ENCODE measurements around the gene PDE4D.

Gene PDE4D

GRCh38 chr5:59287884-59288283 lies 605.6 kb downstream of the PDE4D start:
- Histone ChIP-seq H3K9me3 (no peaks in the 10 kb centered on the region), H3K27ac (no peak overlapping the region), H3K4me3 (no peak overlapping the region), H3K27me3 (no peaks in the 10 kb centered on the region), H3K36me3 (no peaks in the 10 kb centered on the region), H3K4me1 (peaks cover 0 to 30% (median 10%) of the 10 kb centered on the region in 4 donors)
- no peak for TF ChIP-seq CTCF (IDR thresholded peaks at IDR 0.05)
- intact Hi-C loops (cut with DNase I; ENCODE audit: low total_unique reads), result no loop called here
- no peak for DNase-seq

GRCh38 chr5:59287361-59287760 lies 606.2 kb downstream of the PDE4D start:
- H3K27ac ChIP-seq, result peak overlapping the region in 1 of 2 donors; percentile 19
- no peak for DNase-seq
- no peak for TF ChIP-seq CTCF (IDR thresholded peaks at IDR 0.05)
- H3K36me3 ChIP-seq, result no peaks in the 10 kb centered on the region
- intact Hi-C loops (cut with DNase I; ENCODE audit: low total_unique reads), result no loop called here
- H3K27me3 ChIP-seq, result no peaks in the 10 kb centered on the region
- H3K4me1 ChIP-seq, result peaks cover 0 to 30% (median 10%) of the 10 kb centered on the region in 4 donors
- H3K4me3 ChIP-seq, result no peak overlapping the region
- no peaks in the 10 kb centered on the region for H3K9me3 ChIP-seq

- Histone ChIP-seq H3K36me3 (no peaks in the 10 kb centered on the region), H3K4me1 (peaks cover 0 to 30% (median 10%) of the 10 kb centered on the region in 4 donors), H3K27ac (peak overlapping the region in 1 of 2 donors; percentile 19), H3K27me3 (no peaks in the 10 kb centered on the region), H3K4me3 (no peak overlapping the region), H3K9me3 (no peaks in the 10 kb centered on the region)
- DNase-seq, result no peak
- no peak for TF ChIP-seq CTCF (IDR thresholded peaks at IDR 0.05)
- intact Hi-C loops (cut with DNase I; ENCODE audit: low total_unique reads), result no loop called here
These were observed 607.0 kb downstream of the PDE4D start for GRCh38 chr5:59286510-59286909.

- TF ChIP-seq CTCF (IDR thresholded peaks at IDR 0.05), result no peak
- intact Hi-C loops (cut with DNase I; ENCODE audit: low total_unique reads), result no loop called here
- Histone ChIP-seq H3K27ac (peak overlapping the region; percentile 17 to 19), H3K27me3 (no peaks in the 10 kb centered on the region), H3K36me3 (no peaks in the 10 kb centered on the region), H3K9me3 (no peaks in the 10 kb centered on the region), H3K4me1 (peaks cover 0 to 30% (median 10%) of the 10 kb centered on the region in 4 donors), H3K4me3 (no peak overlapping the region)
- DNase-seq, result no peak
These were observed 608.1 kb downstream of the PDE4D start for GRCh38 chr5:59285300-59286016.

GRCh38 chr5:59282726-59283125 lies 610.8 kb downstream of the PDE4D start:
- H3K4me3 ChIP-seq, result no peak overlapping the region
- H3K27ac ChIP-seq, result no peak overlapping the region
- no peak for DNase-seq
- no peak for TF ChIP-seq CTCF (IDR thresholded peaks at IDR 0.05)
- intact Hi-C loops (cut with DNase I; ENCODE audit: low total_unique reads), result no loop called here
- no peaks in the 10 kb centered on the region for H3K36me3 ChIP-seq
- no peaks in the 10 kb centered on the region for H3K27me3 ChIP-seq
- H3K4me1 ChIP-seq, result peaks cover 0 to 35% (median 10%) of the 10 kb centered on the region in 4 donors
- no peaks in the 10 kb centered on the region for H3K9me3 ChIP-seq

Data from tibial artery (tissue), 4 donors.